Peyer's patch (tissue), 4 donors: ENCODE data around the gene TMEM125.

Experiments
- POLR2A ChIP-seq, 2 donors: fragments of 450-650 bp; IDR thresholded peaks; one replicate each; pipeline ENCODE4 v1.5.1; 2017; ENCODE audit warnings: antibody characterized with exemption in 2 of 2, mild to moderate bottlenecking in 2 of 2, moderate library complexity in 2 of 2
- TF ChIP-seq, protein P1 (sequence below), 6 experiments: fragments of 450-650 bp in 4 of 6; fragments of 200-600 bp in 2 of 6; sonication (generic) in 1 of 6; IDR thresholded peaks; one replicate each; pipeline ENCODE4 v1.5.1; 2017 to 2019; ENCODE audit warnings: antibody characterized with exemption in 6 of 6, mild to moderate bottlenecking in 3 of 6, moderate library complexity in 1 of 6

DNA sequence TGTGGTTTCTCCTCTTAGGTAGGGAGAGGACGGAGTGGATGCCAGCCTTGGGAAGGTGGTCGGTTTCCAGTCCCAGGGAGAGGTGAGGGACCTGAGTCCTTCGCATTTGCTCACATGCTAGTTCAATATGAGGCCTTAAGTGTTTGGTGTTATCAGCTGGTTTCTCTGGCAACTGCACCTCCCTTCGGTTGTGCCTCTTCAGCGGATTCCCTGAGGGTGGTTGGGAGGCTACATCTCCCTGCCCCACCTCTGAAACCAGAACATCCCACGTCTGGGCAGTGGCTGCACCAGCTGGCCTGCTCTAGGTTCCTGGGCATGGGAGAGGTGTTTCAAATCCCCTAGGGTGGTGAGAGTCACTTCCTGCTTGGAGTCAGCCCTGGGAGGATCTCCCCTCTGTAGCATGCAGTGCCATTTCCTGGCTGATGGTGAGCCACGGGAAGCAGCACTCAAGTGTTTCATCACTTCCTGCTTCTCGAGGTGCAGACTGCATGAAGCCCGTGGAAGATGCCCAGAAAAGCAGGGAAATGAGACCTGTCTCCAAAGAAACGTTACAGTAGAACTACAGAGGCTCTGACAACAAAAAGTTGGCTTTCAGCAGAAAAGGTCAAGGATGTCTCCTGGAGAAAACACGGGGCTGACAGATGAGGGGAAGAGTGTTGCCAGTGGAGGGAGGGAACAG is 4.5 kb downstream of the TMEM125 start:
- TF ChIP-seq, protein P1, sequence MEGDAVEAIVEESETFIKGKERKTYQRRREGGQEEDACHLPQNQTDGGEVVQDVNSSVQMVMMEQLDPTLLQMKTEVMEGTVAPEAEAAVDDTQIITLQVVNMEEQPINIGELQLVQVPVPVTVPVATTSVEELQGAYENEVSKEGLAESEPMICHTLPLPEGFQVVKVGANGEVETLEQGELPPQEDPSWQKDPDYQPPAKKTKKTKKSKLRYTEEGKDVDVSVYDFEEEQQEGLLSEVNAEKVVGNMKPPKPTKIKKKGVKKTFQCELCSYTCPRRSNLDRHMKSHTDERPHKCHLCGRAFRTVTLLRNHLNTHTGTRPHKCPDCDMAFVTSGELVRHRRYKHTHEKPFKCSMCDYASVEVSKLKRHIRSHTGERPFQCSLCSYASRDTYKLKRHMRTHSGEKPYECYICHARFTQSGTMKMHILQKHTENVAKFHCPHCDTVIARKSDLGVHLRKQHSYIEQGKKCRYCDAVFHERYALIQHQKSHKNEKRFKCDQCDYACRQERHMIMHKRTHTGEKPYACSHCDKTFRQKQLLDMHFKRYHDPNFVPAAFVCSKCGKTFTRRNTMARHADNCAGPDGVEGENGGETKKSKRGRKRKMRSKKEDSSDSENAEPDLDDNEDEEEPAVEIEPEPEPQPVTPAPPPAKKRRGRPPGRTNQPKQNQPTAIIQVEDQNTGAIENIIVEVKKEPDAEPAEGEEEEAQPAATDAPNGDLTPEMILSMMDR (IDR thresholded peaks at IDR 0.05) = no peak
- no peak for TF ChIP-seq POLR2A (IDR thresholded peaks at IDR 0.05)
